A673 (cell line): Measurements from ENCODE around the gene MGAT3. TPM values are rescaled to one million over a fixed set of nuclear protein-coding genes. Genes with fewer than 3 reads are reported as not detected.

Experiments used
- BruUV-seq: library from RNA; stranded (reverse); fragments of 400-500 nt; replicated peaks from 2 replicates; lab custom pipeline; 2021; lab: Mats Ljungman, UMichigan
- CTCF ChIA-PET: fragments of 300-600 bp; sonication (Branson Sonifier 250); formaldehyde crosslinking; loops from one replicate; lab custom pipeline; 2022; ENCODE audit warnings: antibody characterized with exemption; lab: Charles Lee
- POLR2A ChIA-PET: fragments of 300-600 bp; sonication (Branson Sonifier 250); formaldehyde crosslinking; loops from one replicate; lab custom pipeline; 2022; ENCODE audit warnings: antibody characterized with exemption; ENCODE audit not compliant: low non-redundant PET; lab: Charles Lee
- DNase-seq: peaks from one replicate; pipeline ENCODE4 v3.0.0-alpha.2; 2015; ENCODE audit warnings: low spot score
- H3K27ac ChIP-seq: fragments of 200-600 bp; sonication (generic); 2 replicates; pipeline ENCODE4 v1.5.1; 2016; ENCODE audit warnings: mixed run types, low read depth, mild to moderate bottlenecking, mixed read lengths, antibody characterized with exemption, low read length; ENCODE audit not compliant: poor library complexity, severe bottlenecking
- H3K27me3 ChIP-seq: fragments of 200-600 bp; sonication (generic); replicated peaks from 2 replicates; pipeline ENCODE4 v1.6.1; 2017; ENCODE audit warnings: mixed run types, low read depth, mild to moderate bottlenecking, mixed read lengths, antibody characterized with exemption, low read length; ENCODE audit not compliant: insufficient read depth, poor library complexity
- H3K36me3 ChIP-seq: fragments of 200-600 bp; sonication (generic); 2 replicates; pipeline ENCODE4 v1.6.1; 2016; ENCODE audit warnings: mixed run types, mild to moderate bottlenecking, mixed read lengths, antibody characterized with exemption, low read length; ENCODE audit not compliant: insufficient read depth, poor library complexity, severe bottlenecking
- H3K4me1 ChIP-seq: fragments of 200-600 bp; sonication (generic); 2 replicates; pipeline ENCODE4 v1.6.1; 2017; ENCODE audit warnings: mixed run types, mild to moderate bottlenecking, mixed read lengths, antibody characterized with exemption, low read length; ENCODE audit not compliant: insufficient read depth, poor library complexity, severe bottlenecking
- H3K4me3 ChIP-seq: fragments of 200-600 bp; sonication (generic); 2 replicates; pipeline ENCODE4 v1.5.1; 2016; ENCODE audit warnings: low read depth, mixed run types, mild to moderate bottlenecking, mixed read lengths, low read length; ENCODE audit not compliant: poor library complexity, severe bottlenecking
- H3K9me3 ChIP-seq: fragments of 200-600 bp; sonication (generic); 2 replicates; pipeline ENCODE4 v1.6.1; 2016; ENCODE audit warnings: mixed run types, low read depth, mild to moderate bottlenecking, mixed read lengths, antibody characterized with exemption, low read length; ENCODE audit not compliant: poor library complexity, severe bottlenecking
- EZH2 ChIP-seq: fragments of 200-600 bp; sonication (generic); IDR thresholded peaks from 2 replicates; pipeline ENCODE4 v1.6.1; 2017; ENCODE audit warnings: borderline replicate concordance, low read depth, mild to moderate bottlenecking, mixed read lengths, antibody characterized with exemption, low read length; ENCODE audit not compliant: poor library complexity, severe bottlenecking
- intact Hi-C: fragments of 100-400 bp; cut with micrococcal nuclease; formaldehyde crosslinking; loops from one replicate; pipeline ENCODE4 v1.10.0; 2022; ENCODE audit not compliant: unreplicated experiment
- total RNA-seq: library from RNA; stranded (reverse); gene quantifications from 2 replicates; pipeline ENCODE4 v1.2.3, GENCODE V29; 2021
- TF ChIP-seq, protein P1 (sequence below): fragments of 300-800, 200-600 bp; sonication (generic); conservative IDR thresholded peaks from 2 replicates; pipeline ENCODE4 v1.5.1; 2017; ENCODE audit warnings: low read depth, mild to moderate bottlenecking, antibody characterized with exemption, low read length, moderate library complexity, mixed read lengths

The MGAT3 gene
- total RNA-seq, 1 experiment from 2014 or later = 2.7 TPM

DNA sequence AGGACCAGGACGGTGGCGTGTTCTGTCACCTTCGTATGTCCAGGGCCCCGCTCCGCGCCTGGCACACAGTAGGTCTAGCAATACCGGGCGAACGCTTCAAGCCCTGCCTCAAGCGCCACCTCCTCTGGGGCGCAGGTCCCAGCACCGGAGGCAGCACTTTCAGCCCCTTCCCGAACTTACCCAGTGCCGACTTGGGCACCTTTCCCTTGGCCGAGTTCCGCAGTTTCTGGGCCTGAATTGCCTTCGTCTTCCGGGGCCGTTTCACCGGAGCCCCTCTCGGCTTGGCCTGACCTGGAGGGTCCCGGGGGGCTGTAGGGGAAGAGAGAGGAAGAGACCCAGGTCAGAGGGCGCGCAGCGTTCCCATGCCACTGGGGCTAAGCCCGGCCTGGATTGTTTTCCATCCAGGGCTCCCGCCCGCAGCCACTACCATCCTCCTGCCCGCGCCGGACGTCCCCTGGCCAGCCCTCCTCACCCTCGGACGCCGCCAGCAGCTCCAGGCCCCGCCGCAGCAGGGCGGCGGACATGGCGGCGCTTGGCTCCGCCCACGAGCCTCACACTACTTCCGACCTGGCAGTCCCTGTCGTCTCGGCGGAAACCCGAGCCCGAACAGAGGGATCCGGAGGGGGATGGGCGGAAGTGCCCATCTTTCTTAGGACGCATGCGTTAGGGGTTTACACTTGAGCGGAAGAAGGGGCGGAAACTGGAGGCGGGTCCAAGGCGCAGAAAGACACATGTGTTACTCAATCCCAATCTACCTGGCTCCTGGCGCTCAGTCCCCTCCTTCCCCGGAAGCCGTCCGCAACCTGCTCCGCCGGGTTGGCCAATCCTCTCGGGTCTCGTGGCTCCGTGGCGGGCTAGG, 75.6 kb downstream of the MGAT3 start, which contains the start of gene RPS19BP1:
TSS of gene RPS19BP1 (minus strand) at position 534 of the 859 bp plus-strand sequence. CDS start at position 524, 10 bp downstream.
- POLR2A ChIA-PET = no interaction called here

DNA sequence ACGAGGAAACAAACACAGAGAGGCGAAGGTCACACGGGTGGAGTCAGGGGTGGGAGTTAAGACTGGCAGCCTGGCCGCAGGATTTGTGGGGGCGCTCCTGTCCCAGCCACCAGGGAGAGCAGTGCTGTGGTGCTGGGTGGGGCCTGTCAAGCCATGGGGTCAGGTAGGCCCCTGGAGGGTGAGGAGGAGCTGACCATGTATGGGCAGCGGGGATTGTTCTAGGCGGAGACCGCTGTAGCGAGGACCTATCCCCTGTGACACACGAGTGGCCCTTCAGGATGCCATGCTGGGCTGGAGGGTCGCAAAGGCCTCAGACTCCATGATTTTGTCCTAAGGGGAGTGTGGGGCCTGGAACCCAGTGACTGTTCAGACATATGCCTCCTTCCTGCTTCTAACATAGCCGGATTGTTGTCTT, 77.3 kb downstream of the MGAT3 start:
- peaks cover 33% of the 10 kb centered on the region for H3K4me1 ChIP-seq
- peaks cover 11% of the 10 kb centered on the region for H3K36me3 ChIP-seq
- POLR2A ChIA-PET = no interaction called here
- no peaks in the 10 kb centered on the region for H3K27me3 ChIP-seq
- no TSS peak for BruUV-seq
- no peak overlapping the region for H3K4me3 ChIP-seq
- no peak for DNase-seq
- TF ChIP-seq, protein P1, sequence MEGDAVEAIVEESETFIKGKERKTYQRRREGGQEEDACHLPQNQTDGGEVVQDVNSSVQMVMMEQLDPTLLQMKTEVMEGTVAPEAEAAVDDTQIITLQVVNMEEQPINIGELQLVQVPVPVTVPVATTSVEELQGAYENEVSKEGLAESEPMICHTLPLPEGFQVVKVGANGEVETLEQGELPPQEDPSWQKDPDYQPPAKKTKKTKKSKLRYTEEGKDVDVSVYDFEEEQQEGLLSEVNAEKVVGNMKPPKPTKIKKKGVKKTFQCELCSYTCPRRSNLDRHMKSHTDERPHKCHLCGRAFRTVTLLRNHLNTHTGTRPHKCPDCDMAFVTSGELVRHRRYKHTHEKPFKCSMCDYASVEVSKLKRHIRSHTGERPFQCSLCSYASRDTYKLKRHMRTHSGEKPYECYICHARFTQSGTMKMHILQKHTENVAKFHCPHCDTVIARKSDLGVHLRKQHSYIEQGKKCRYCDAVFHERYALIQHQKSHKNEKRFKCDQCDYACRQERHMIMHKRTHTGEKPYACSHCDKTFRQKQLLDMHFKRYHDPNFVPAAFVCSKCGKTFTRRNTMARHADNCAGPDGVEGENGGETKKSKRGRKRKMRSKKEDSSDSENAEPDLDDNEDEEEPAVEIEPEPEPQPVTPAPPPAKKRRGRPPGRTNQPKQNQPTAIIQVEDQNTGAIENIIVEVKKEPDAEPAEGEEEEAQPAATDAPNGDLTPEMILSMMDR = no peak
- no peak for TF ChIP-seq EZH2
- no peak overlapping the region for H3K27ac ChIP-seq
- CTCF ChIA-PET = interaction anchor here (0.6 to 1.6 kb wide), 4 partner anchors 9 to 502 kb away, joined by 4 to 9 read pairs (median 4); no protein-coding TSS in a partner anchor
- no peaks in the 10 kb centered on the region for H3K9me3 ChIP-seq
- intact Hi-C loops = loop anchor here (2.0 to 10.0 kb wide), 3 partner anchors 491 to 811 kb away; partner anchors contain the start of gene ADSL

More for the DNA sequence above, 75.6 kb downstream of the MGAT3 start, which contains the start of gene RPS19BP1:
- peak within 1 kb of the TSS; percentile 93 for H3K27ac ChIP-seq
- peak within 1 kb of the TSS; percentile 87 for H3K4me3 ChIP-seq
- CTCF ChIA-PET = interaction anchor here (0.6 kb wide), 1 partner anchor 9 kb away, joined by 10 read pairs; no protein-coding TSS in a partner anchor
- intact Hi-C loops = loop anchor here (5.0 to 10.0 kb wide), 2 partner anchors 510 to 812 kb away; partner anchors contain the start of gene ADSL
- H3K36me3 ChIP-seq = peaks cover 19% of the 10 kb centered on the region
- H3K4me1 ChIP-seq = peaks cover 48% of the 10 kb centered on the region
- H3K27me3 ChIP-seq = no peaks in the 10 kb centered on the region
- TF ChIP-seq EZH2 = no peak
- TF ChIP-seq, protein P1 = no peak
- BruUV-seq = no TSS peak
- H3K9me3 ChIP-seq = no peaks in the 10 kb centered on the region
- peak; percentile 100 for DNase-seq

DNA sequence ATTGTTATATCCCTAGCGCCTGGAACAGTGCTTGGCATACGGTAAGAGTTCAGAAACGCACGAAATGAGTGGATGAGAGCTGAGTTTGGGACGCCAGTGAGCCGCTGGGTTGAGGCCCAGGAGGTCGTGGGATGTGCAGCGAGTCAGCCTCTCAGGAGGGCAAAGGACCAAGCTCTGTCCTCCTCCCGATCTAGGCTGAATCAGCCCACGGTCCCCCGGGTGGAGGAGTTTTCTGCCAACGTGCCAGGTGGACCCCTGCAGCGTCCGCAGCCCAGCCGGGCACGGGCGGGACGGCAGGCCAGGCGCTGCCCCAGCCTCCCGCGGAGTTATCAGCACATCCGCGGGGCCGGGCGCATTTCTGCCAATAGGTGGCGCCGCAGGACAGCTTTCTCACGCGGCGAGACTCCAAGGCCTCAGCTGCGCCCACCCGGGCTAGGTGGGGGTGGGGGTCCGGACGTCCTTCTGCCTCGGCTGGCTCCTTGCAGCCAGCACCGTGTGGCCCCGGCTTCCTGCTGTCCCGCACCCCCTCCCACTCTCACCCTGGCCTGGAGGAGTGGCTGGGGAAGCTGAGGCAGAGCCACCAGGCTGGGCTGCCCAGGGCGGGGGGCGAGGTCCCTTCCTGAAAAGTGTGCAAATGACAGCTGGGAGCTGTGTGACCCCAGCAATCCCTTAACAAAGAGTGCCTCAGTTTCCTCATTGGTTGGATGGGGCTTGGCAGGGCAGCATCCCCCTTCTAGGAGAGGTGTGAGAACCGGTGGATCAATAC, 78.0 kb downstream of the MGAT3 start:
- ChIA-PET POLR2A (no interaction called here), CTCF (interaction anchor here (0.6 to 1.6 kb wide), 6 partner anchors 8 to 502 kb away, joined by 3 to 11 read pairs (median 4); no protein-coding TSS in a partner anchor)
- no TSS peak for BruUV-seq
- Histone ChIP-seq H3K36me3 (peaks cover 5% of the 10 kb centered on the region), H3K4me1 (peaks cover 28% of the 10 kb centered on the region), H3K4me3 (peak overlapping the region; percentile 15), H3K9me3 (no peaks in the 10 kb centered on the region), H3K27ac (no peak overlapping the region), H3K27me3 (no peaks in the 10 kb centered on the region)
- no peak for TF ChIP-seq EZH2
- TF ChIP-seq, protein P1 = peak; percentile 96
- intact Hi-C loops = loop anchor here (2.0 to 10.0 kb wide), 3 partner anchors 490 to 810 kb away; partner anchors contain the start of gene ADSL
- peak; percentile 86 for DNase-seq
